GM18861 (cell line): Measurements from ENCODE around the gene ZNF609.

ENCODE experiments used
- ATAC-seq: cut with Tn5 transposase; IDR thresholded peaks from one replicate; pipeline ENCODE4 v1.9.1; 2021; ENCODE audit not compliant: unreplicated experiment

The ZNF609 gene

GRCh38 chr15:64500695-64501395, 40.5 kb downstream of the ZNF609 start:
- no peak for ATAC-seq

DNA sequence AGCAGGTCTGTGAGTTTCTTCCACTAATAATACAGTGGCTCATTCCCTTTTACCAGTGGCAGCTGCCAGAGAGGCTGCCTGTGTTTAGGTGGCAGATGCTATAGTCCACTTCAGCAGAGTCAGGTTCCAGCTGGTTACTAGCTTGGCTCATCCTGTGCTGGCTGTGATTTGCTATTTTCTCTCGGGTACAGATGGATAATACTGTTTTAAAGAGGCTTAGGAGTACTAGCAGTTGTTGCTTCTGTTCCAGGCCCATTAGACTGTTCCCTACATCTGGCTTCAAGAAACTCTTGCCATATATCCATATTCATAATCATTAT, 41.0 kb downstream of the ZNF609 start:
- ATAC-seq, result no peak

- no peak for ATAC-seq
Observed at GRCh38 chr15:64502151-64502550, 41.8 kb downstream of the ZNF609 start.

- ATAC-seq, result no peak
Observed at GRCh38 chr15:64502551-64502950, 42.2 kb downstream of the ZNF609 start.

GRCh38 chr15:64503197-64503596, 42.8 kb downstream of the ZNF609 start:
- ATAC-seq, result no peak

DNA sequence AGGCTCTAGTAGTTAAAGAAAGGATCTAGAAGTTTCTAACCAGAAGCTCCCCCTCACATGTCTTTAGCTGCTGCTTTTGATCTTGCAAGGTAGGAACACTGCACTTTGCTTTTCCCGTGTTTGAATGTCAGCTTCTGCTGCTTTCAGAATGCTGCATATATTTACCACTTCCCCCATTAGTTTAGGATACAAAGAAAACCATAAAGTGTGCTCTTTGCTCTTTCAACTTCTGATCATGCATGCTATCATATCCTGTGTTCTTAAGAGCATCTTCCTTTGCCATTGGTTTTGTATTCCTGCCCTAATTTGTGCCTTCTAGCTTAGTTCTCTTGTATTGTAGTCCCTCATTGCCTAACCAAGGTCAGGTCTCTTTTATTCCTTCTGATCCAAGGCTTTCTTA, 43.3 kb downstream of the ZNF609 start:
- ATAC-seq, result no peak

- peak; percentile 56 for ATAC-seq
Observed at GRCh38 chr15:64507293-64507802, 47.0 kb downstream of the ZNF609 start.

GRCh38 chr15:64507845-64508244, 47.5 kb downstream of the ZNF609 start:
- ATAC-seq, result no peak

GRCh38 chr15:64513823-64514222, 53.4 kb downstream of the ZNF609 start:
- no peak for ATAC-seq

DNA sequence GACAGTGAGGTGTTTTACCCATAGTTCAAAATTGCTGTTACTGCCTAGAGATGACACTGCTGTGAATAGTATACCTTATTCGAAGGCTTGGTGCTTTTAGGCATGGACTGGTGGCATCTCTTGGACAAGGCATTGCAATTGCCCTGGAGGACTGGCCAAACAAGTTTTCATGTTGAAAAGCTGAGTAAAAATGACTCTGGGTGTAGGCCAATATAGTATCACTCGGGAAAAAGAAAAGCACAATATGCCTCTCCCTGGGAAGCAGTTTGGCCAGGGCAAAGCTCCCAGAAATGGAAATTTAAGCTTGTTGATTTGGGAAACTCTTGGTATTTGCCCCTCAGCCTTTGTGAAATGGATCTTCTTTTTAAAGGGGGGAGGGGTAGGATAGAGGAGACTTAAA, 54.8 kb downstream of the ZNF609 start:
- no peak for ATAC-seq

DNA sequence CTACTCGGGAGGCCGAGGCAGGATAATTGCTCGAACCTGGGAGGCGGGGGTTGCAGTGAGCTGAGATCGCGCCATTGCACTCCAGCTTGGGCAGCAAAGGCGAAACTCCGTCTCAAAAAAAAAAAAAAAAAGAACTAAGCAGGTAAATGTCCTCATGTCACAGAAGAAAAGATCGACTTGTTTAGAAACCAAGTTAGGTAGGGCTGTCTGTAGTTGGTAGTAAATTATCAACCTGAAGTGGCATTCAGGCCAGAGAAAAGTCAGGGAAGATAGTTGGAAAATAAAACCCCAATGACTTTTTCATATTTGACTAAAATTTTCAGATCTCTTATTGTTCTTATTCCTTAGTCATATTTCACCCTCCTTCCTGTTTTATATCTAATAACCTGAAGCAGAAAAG, 55.4 kb downstream of the ZNF609 start:
- no peak for ATAC-seq

DNA sequence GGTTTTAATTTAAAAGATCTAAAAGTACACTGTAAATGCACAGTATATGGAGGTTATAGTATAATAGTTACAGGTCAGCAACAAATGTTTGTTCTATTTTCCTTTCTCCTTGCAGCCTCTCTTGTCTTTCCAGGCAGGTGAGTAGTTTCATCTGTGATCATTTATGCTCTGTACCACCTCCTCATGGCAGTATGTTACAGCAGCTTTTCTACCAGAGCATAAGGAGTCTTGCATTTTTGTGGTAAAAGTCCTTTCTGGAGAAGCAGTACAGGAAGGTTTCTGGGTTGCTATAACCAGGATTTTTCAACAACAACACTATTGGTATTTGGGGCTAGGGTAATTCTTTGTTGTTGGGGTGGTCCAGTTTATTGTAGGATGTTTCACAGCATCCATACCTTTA, 59.5 kb downstream of the ZNF609 start:
- no peak for ATAC-seq

- no peak for ATAC-seq
Observed at GRCh38 chr15:64521201-64521600, 60.8 kb downstream of the ZNF609 start.

DNA sequence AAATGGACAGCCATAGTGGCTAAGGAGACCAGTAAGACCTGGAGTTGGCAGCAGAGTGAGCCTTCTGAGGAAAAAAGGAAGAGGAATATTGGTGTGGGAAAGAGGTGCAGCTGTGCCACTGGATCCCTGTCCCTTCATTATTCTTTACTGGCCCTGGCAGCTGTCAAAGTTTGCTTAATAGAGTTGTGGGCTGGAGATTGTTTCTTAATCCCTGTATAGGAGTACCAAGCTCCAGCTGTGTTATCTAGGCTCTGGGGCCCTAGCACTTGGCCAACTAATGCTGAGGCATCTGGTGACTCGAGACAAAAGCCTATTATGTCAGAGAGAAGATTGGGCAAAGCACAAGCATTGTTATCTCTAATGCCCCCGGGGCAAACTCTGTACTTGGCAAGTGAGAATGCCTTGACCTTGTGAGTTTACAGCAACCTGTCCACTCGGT, 61.4 kb downstream of the ZNF609 start:
- ATAC-seq, result no peak

DNA sequence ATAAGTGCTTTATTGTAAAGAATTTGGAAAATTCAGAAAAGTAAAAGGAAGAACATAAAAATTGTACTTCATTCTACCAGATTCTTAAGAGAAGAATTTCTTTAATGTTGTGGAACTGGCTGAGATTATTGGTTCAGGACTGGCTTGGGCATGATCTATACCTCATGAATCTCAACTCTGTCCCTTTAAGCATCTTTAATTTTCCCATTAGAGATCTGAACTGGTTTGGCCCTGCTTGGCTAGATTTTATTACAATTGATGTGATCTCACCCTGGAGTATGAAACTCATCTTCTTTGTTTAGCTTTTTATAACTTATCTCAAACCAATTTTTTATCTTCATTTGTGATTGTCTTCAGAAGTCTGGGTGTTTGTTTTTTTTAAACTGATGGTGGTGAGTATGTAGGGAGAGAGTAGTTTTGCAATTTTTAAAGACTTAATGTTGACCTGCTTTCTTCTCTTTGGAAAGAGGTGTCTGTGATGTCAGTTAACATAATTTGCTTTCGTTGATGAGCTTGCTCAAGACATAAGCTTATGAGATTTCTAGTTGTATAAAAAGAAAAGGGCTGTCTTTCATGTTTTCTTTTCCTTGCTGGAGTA, 61.9 kb downstream of the ZNF609 start:
- no peak for ATAC-seq

- ATAC-seq, result no peak
Observed at GRCh38 chr15:64523240-64523639, 62.9 kb downstream of the ZNF609 start.

GRCh38 chr15:64524778-64525177, 64.4 kb downstream of the ZNF609 start:
- no peak for ATAC-seq

DNA sequence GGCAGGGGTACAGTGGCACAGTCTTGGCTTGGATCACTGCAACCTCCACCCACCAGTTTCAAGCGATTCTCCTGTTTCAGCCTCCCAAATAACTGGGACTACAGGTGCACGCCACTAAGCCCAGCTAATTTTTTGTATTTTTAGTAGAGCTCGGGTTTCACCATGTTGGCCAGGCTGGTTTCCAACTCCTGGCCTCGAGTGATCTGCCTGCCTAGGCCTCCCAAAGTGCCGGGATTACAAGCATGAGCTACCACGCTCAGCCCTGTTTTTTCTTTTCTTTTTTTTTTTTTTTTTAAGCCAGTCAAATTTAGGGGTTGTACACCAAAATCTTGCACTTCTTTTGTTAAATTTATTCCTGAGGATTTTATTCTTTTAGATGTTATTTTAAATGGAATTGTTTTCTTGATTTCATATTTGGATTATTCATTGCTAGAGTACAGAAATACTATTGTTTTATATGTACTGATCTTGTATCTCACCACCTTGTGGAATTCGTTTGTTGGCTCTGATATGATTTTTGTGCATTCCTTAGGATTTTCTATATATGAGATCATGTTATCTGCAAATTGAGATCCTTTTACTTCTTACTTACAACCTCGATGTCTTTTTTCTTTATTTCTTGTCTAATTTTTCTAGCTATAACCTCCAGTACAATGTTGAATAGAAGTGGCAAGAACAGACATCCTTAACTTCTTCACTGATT, 65.6 kb downstream of the ZNF609 start:
- no peak for ATAC-seq

- ATAC-seq, result no peak
Observed at GRCh38 chr15:64527263-64527984, 67.0 kb downstream of the ZNF609 start.

DNA sequence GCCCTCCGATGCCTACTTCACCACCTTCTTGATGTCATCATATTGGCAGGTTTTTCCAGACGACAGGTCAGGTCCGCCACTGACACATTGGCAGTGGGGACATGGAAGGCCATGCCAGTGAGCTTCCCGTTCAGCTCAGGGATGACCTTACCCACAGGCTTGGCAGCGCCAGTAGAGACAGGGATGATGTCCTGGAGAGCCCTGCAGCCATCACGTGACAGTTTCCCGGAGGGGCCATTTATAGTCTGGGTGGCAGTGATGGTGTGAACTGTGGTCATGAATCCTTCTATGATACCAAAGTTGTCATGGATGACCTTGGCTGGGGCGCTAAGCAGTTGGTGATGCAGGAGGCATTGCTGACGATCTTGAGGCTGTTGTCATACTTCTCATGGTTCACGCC, 68.5 kb downstream of the ZNF609 start:
- ATAC-seq, result no peak

- ATAC-seq, result no peak
Observed at GRCh38 chr15:64530472-64530871, 70.1 kb downstream of the ZNF609 start.

GRCh38 chr15:64530918-64531317, 70.5 kb downstream of the ZNF609 start:
- ATAC-seq, result no peak
